Activated naive CD4-positive, alpha-beta T cell treated with anti-CD3 and anti-CD28 coated beads, Interleukin-2, amount 10 ng/mL, durations not matched to agents 7 days and 5 days (primary cell): ENCODE results near the gene TNPO3.
"Not testable (repeated sequence)": the region's sequence is repeated elsewhere in the genome, so short reads cannot be mapped to it uniquely, and the experiment has no call there.

ENCODE experiments used
- CTCF ChIA-PET: fragments of 350-600 bp; sonication (Branson Sonifier 250); formaldehyde crosslinking; loops from one replicate; lab custom pipeline; 2021; ENCODE audit warnings: antibody characterized with exemption; lab: Charles Lee
- DNase-seq: peaks from one replicate; pipeline ENCODE4 v3.0.0-alpha.2; 2020
- H3K27ac Mint-ChIP-seq: one replicate; pipeline ENCODE4 v1.8.0; 2021; ENCODE audit warnings: mild to moderate bottlenecking, moderate library complexity, mixed read lengths
- H3K27me3 Mint-ChIP-seq: one replicate; pipeline ENCODE4 v1.8.0; 2021; ENCODE audit warnings: mild to moderate bottlenecking, mixed read lengths
- H3K36me3 Mint-ChIP-seq: one replicate; pipeline ENCODE4 v1.8.0; 2021; ENCODE audit warnings: mixed read lengths
- H3K4me1 Mint-ChIP-seq: one replicate; pipeline ENCODE4 v1.8.0; 2021; ENCODE audit warnings: mixed read lengths
- H3K4me3 Mint-ChIP-seq: one replicate; pipeline ENCODE4 v1.8.0; 2021; ENCODE audit warnings: mild to moderate bottlenecking, moderate library complexity, mixed read lengths
- H3K9me3 Mint-ChIP-seq: one replicate; pipeline ENCODE4 v1.8.0; 2021; ENCODE audit warnings: mixed read lengths

The TNPO3 gene

DNA sequence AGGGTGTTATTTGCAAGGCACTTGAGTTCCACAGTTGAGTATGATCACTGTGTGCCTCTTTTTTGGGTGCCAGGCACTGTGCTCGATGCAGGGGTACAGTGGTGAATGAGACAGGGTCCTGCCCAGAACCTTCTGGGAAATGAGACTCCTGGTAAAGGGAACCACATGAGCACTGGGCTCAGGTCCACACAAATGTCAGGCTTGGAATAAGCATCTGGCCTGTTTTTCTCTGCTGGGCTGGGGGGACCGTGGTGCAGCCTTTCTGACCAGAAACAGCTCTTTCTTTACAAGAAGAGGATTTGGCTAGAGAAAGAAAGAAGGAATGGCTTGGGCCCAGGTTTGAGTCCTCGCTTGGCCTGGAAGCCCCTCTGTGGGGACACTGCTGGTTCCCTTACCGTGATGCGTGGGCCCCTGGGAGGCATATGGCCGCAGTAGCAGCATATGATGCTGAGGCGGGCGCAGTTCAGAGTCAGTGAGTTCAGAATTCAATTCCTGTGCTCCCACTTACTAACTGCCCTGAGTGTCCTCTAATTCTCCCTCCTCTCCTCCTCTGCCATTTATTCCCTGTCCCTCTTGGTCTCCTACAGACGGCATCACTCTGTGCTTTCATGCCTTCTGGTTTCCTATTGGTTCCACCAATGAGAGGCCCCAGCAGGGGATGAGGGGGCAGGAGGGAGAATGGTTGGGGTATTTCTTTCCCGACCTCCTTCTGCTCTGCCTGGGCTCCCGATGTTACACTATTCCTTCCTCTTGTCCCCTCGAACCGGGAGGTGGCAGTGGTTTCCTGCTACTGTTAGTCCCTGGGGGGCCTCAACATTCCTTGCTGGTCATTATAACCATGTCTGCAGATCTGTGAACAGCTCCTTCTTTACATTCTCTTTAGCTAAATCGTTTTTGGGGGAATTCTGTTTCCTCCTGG lies 134.8 kb downstream of the TNPO3 start:
- CTCF ChIA-PET = no interaction called here
- no peaks in the 10 kb centered on the region for H3K9me3 Mint-ChIP-seq

DNA sequence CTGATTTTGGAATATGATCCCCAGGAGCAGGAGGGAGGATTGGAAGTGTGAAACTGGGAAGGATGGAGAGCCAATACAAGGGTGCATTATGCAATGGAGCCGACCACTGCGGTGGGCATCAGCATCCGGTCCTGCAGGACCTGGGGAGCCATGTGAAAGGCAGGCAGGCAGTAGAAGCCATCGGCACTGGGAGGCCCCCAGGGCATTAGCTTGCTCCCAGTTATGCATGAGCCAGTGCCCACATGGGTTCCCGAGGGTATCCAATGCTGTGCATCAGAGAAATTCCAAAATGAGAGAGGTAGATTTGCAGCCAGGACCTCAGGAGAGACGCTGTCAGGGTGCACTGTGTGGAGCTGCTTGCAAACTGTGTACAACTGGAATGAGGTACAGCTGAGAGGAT lies 135.7 kb downstream of the TNPO3 start:
- H3K27ac Mint-ChIP-seq = no peak overlapping the region
- H3K4me3 Mint-ChIP-seq = no peak overlapping the region
- DNase-seq = no peak
- H3K9me3 Mint-ChIP-seq = no peaks in the 10 kb centered on the region
- CTCF ChIA-PET = no interaction called here
- H3K27me3 Mint-ChIP-seq = peaks cover 89% of the 10 kb centered on the region
- no peaks in the 10 kb centered on the region for H3K36me3 Mint-ChIP-seq
- peaks cover 4% of the 10 kb centered on the region for H3K4me1 Mint-ChIP-seq

More for the DNA sequence above, 134.8 kb downstream of the TNPO3 start:
- no peak overlapping the region for H3K27ac Mint-ChIP-seq
- H3K27me3 Mint-ChIP-seq = peaks cover 83% of the 10 kb centered on the region
- H3K4me3 Mint-ChIP-seq = no peak overlapping the region
- H3K36me3 Mint-ChIP-seq = no peaks in the 10 kb centered on the region
- no peak for DNase-seq
- peaks cover 4% of the 10 kb centered on the region for H3K4me1 Mint-ChIP-seq

DNA sequence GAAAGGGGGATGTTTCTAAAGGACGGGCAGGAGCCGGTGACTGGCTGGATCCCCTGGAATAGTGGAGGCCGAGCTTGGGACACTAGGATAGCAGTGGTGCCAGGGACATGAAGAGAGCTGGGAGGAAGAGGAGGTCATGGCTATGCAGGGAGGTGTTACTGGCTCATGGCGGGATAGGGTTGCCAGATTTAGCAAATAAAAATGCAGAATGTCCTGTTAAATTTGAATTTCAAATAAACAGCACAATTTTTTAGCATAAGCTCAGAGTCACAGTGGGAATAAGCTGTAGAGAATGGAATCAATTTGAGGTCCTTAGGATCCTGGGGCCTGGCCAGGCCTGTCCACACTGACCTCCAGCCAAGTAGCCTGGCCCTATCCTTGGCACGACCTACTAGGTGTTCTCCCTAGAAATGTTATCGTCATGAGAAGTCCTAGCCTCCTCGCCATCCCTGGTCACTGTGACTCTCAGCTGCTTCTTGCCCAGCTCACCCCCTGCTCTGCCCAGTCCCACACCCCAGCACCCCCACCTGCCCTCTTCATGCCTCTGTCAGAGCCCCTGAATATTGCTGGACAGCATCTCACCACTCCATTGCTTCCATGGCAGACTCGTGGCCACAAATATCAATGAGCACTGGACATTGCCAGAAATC lies 136.8 kb downstream of the TNPO3 start:
- Mint-ChIP-seq H3K27ac (no peak overlapping the region), H3K9me3 (no peaks in the 10 kb centered on the region), H3K27me3 (peaks cover 92% of the 10 kb centered on the region), H3K4me3 (no peak overlapping the region), H3K36me3 (no peaks in the 10 kb centered on the region), H3K4me1 (peaks cover 4% of the 10 kb centered on the region)
- CTCF ChIA-PET = no interaction called here
- DNase-seq = no peak

DNA sequence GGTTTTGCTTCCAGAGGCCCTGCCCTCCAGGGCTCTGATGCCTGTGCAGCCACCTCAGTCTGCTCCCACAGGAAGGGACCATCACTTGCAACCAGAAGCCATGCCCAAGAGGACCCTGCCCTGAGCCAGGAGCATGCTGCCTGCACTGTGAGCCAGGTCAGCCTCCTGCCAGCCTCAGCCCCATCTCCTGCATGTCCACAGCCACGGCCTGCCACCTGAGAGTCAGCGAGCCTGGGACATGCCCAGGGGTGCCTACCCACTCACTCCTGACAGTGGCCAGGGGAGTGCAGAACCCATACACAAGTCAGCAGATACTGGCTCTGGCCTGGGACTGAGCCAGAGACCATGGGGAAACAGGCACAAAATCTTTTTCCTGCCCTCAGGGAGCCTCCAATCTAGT lies 137.8 kb downstream of the TNPO3 start:
- CTCF ChIA-PET = interaction anchor here (0.8 kb wide), 1 partner anchor 175 kb away, joined by 3 read pairs; no protein-coding TSS in a partner anchor
- Mint-ChIP-seq H3K36me3 (no peaks in the 10 kb centered on the region), H3K27ac (no peak overlapping the region), H3K9me3 (no peaks in the 10 kb centered on the region), H3K4me1 (peaks cover 4% of the 10 kb centered on the region), H3K4me3 (no peak overlapping the region), H3K27me3 (peaks cover 87% of the 10 kb centered on the region)
- no peak for DNase-seq

DNA sequence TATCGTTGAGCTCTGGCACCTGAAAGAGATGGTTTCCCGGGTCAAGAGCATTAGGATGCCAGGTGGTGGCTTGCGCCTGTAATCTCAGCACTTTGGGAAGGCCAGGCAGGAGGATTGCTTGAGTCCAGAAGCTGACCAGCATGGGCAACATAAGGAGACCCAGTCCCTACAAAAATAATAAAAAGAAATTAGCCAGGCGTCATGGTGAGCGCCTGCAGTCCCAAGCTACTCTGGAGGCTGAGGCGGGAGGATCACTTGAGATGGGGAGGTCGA lies 138.3 kb downstream of the TNPO3 start:
- Mint-ChIP-seq H3K4me1 (peaks cover 4% of the 10 kb centered on the region), H3K27me3 (peaks cover 87% of the 10 kb centered on the region), H3K4me3 (no peak overlapping the region), H3K9me3 (no peaks in the 10 kb centered on the region), H3K36me3 (no peaks in the 10 kb centered on the region), H3K27ac (no peak overlapping the region)
- peak; percentile 8 for DNase-seq
- CTCF ChIA-PET = interaction anchor here (0.8 kb wide), 1 partner anchor 175 kb away, joined by 3 read pairs; no protein-coding TSS in a partner anchor

DNA sequence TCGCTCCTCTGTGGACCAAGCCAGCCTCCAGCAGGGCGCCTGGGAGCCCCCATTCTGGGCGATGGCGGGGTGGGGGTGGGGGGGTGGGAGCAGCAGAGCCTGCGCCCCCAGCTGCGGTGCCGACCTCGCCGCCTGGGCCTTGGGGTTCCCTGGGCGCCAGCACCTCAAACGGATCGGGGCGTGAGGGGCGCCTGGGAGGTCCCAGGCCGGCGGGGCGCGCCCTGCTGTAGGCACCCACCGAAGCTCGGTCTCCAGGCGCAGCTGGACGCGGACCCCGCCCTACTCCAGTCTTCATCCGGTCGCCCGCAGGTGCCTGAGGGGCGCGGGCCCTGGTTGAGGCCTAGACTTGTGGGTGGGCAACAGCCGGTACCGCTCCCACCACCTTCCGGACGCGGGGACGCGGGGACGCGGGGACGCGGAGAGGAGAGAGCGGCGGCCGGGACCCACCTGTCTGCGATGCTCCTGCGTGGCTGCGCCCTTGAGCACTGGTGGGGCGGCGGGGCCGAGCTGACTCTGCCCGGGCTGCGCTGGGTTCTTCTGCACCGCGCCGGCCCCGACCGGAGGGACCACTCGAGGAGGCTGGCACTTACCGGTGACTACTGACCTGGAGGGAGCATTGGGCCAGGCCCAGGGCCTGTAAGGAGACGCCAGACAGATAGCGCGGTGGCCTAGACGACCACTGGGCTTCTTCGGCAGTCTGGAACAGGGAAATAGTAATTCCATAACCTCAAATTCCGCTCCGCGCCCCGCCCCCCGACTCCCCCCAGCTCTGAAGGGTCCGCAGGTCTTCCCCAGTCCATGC lies 138.9 kb downstream of the TNPO3 start:
- Mint-ChIP-seq H3K27ac (no peak overlapping the region), H3K27me3 (peaks cover 89% of the 10 kb centered on the region), H3K9me3 (no peaks in the 10 kb centered on the region), H3K4me3 (no peak overlapping the region), H3K4me1 (peaks cover 4% of the 10 kb centered on the region), H3K36me3 (no peaks in the 10 kb centered on the region)
- CTCF ChIA-PET = interaction anchor here (0.8 kb wide), 1 partner anchor 176 kb away, joined by 3 read pairs; no protein-coding TSS in a partner anchor
- DNase-seq = no peak

DNA sequence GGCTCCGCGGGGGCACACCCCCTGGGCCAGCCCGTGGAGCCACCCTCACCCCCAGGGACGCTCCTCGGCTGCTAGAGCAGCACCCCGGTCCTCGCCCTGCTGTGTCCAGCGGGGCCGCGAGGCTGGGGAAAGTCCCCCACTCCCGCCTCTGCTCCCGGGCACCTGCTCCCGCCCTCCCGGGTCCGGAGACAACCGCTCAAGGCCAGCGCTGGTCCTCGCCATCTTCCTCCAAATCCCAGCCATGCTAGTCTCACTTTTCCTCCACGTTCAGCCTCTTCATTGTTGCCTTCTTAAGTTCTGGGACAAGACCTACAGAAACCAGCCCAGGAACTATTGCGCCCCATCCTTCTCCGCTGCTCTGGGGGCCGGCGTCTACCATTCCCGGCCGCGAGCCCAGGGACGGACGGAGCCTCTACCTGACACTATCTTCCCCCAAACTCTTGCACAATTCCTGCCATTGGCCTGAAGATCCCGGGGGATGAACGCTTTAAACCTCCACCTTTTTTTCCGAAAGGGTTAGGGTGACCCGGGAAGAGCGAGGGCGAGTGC lies 139.6 kb downstream of the TNPO3 start:
- H3K4me1 Mint-ChIP-seq = peaks cover 4% of the 10 kb centered on the region
- H3K27ac Mint-ChIP-seq = no peak overlapping the region
- no peaks in the 10 kb centered on the region for H3K36me3 Mint-ChIP-seq
- CTCF ChIA-PET = interaction anchor here (1.3 kb wide), 1 partner anchor 176 kb away, joined by 4 read pairs; no protein-coding TSS in a partner anchor
- no peaks in the 10 kb centered on the region for H3K9me3 Mint-ChIP-seq
- no peak for DNase-seq
- H3K4me3 Mint-ChIP-seq = peak overlapping the region; percentile 6
- peaks cover 89% of the 10 kb centered on the region for H3K27me3 Mint-ChIP-seq

DNA sequence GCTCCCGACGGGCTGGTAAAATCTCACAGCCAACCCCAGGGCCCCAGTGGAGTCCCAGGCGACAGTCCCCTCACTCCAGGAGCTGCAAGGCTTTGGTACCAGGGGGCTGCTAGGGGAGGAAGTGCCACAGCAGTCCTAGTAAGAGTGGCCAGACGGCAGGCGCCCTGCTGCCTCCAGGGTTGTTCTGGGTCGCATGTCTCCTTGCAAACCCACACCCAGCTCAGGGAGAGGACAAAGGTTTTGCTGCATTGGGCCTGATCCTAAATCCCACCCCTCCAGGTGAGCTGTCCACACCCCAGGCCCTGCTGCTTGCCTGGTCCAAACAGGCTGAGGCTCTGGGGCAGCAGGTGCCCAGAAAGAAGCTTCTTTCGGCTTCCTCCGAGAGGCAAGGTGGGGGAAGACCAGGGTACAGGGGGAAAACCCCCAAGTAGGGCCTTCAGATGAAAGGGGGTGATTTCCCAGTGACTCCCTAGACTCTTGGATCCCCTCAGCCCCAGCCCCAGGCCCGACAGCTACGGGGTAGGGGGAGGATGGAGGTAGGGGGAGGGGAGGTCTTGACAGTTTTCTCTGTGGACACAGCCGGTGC lies 140.3 kb downstream of the TNPO3 start:
- Mint-ChIP-seq H3K27me3 (peaks cover 90% of the 10 kb centered on the region), H3K4me3 (no peak overlapping the region), H3K27ac (no peak overlapping the region), H3K36me3 (no peaks in the 10 kb centered on the region), H3K9me3 (no peaks in the 10 kb centered on the region), H3K4me1 (peaks cover 4% of the 10 kb centered on the region)
- CTCF ChIA-PET = interaction anchor here (0.7 to 1.3 kb wide), 2 partner anchors 29 to 177 kb away, joined by 3 to 4 read pairs; no protein-coding TSS in a partner anchor
- DNase-seq = peak; percentile 16

DNA sequence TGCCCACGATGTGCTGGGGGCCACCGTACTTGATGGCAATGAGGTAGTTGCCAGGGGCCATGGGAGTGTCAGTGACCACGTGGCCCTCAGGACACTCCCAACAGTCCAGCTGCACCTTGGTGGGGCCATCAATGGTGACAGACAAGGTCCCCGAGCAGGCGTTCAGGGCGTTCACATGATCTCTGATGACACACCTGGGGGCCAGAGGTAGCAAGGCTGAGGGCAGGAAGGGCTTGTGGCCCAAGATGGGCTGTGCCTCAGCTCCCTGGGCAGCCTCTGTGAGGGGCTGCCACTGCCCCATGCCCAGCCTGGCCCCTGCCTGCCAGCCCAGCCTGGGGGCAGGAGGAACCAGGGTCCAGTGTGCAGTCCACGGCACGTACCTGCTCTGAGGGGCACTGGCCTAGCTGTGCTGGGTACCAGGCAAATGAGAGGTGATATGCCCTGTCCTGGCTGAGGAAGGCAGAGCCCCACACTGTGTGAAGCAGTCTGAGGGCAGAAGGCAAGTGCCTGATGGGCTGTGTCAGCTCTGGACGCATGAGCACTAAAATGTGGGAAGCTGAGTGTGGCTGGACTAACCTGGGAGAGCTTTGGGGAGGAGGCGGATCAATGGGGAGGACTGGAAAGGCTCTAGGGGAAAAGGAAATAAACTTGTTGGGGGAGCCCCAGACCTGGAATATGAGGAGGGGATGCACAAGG lies 140.9 kb downstream of the TNPO3 start:
- H3K4me3 Mint-ChIP-seq = no peak overlapping the region

DNA sequence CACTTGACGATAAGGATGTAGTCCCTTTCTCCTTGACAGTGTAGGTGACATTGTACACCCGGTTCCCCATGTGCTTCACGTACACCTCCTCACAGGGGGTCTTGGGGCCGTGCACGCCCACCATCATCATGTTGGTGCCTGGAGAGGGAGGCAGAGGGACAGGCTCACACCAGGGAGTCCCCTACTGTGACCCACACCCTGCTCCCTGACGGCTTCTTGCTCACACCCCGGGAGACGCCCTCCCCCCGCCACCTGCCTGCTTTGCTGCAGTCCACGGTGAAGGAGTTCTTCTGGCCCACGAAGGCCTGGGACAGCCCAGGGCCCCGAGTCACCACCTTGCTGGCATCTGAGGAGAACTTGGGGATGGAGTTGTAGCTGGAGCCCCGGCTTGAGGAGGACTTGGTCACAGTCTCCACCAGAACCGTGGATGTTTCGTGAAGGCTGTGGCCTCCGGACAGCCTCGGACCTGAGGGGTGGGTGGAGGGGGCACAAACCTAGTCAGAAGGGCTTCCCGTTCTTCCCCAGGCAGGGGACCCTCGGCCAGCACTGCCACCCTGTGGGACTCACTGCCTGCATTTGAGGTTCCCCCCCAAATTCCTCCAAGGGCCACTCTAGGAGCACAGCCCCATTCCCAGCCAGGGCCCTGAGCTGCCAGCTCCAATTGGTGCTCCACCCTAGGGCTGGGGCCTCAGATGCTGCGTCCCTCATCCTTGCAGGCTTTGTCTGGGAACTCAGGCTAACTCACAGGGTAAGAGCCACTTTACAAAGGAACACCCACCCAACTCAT lies 142.0 kb downstream of the TNPO3 start:
- peak; percentile 7 for DNase-seq
- H3K27ac Mint-ChIP-seq, H3K4me3 Mint-ChIP-seq, CTCF ChIA-PET, H3K36me3 Mint-ChIP-seq, H3K4me1 Mint-ChIP-seq, H3K9me3 Mint-ChIP-seq: not testable (repeated sequence)
- peaks cover 91% of the 10 kb centered on the region for H3K27me3 Mint-ChIP-seq

More for the DNA sequence above, 140.9 kb downstream of the TNPO3 start:
- Mint-ChIP-seq H3K27me3 (peaks cover 91% of the 10 kb centered on the region), H3K4me1 (peaks cover 4% of the 10 kb centered on the region), H3K36me3 (no peaks in the 10 kb centered on the region), H3K27ac (no peak overlapping the region), H3K9me3 (no peaks in the 10 kb centered on the region)
- peak; percentile 17 for DNase-seq
- CTCF ChIA-PET = interaction anchor here (0.7 to 1.3 kb wide), 2 partner anchors 30 to 178 kb away, joined by 3 to 4 read pairs; no protein-coding TSS in a partner anchor

DNA sequence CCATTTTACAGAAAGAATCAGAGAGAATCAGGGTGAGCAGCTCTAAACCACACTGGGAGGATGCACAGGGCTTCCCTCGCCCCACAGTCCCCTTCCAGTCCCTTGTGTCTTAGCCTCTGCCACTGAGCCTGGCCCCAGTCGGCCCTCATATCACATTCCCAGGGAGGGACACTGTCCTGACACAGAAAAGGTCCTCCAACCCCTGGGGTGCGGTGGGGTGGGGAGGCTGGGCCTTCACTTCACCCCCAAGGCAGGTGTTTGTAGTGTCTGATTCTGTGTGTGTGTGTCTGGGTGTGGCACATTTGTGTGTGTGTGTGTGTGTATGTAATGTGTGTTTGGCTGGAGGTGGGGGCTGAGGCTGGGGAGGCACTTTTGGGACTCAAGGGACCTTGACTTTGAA lies 142.6 kb downstream of the TNPO3 start:
- no peaks in the 10 kb centered on the region for H3K36me3 Mint-ChIP-seq
- no peak overlapping the region for H3K4me3 Mint-ChIP-seq

DNA sequence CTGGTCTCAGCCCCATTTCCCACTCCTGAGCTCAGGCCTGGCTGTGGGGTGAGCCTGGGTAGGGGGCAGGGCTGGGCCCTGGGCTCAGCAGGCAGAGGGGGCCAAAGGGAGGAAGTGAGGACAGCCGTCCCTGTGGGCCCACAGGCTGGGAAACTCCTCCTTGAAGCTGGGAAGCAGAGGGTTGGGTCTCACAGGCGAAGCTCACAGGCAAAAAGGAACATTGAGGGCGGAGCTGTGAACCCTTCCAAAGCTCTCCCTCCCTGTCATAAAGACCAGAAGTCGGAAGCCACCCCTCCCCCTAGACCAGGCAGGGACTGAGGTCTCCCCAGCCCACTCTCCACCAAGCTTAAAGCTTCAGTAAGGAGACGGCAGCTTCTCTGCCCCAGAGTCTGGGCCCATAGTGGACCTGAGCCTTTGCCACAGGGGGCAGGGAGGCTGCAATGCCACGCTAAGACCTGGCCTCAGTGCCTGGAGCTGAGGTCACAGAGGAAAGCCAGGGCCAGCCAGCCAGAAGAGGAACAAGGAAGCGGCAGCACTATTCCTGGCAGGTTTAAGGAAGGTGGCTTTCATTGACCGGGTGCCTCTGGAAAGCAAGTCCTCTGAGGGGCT lies 143.4 kb downstream of the TNPO3 start:
- H3K27me3 Mint-ChIP-seq = peaks cover 90% of the 10 kb centered on the region
- CTCF ChIA-PET = interaction anchor here (0.9 to 1.5 kb wide), 2 partner anchors 28 to 152 kb away, joined by 4 to 7 read pairs; no protein-coding TSS in a partner anchor
- peak; percentile 13 for DNase-seq
- no peaks in the 10 kb centered on the region for H3K9me3 Mint-ChIP-seq
- H3K4me1 Mint-ChIP-seq = peaks cover 4% of the 10 kb centered on the region
- no peak overlapping the region for H3K27ac Mint-ChIP-seq
- H3K4me3 Mint-ChIP-seq = no peak overlapping the region
- H3K36me3 Mint-ChIP-seq = no peaks in the 10 kb centered on the region

More for the DNA sequence above, 142.6 kb downstream of the TNPO3 start:
- Mint-ChIP-seq H3K9me3 (no peaks in the 10 kb centered on the region), H3K27ac (no peak overlapping the region), H3K4me1 (peaks cover 4% of the 10 kb centered on the region), H3K27me3 (peaks cover 90% of the 10 kb centered on the region)
- CTCF ChIA-PET = interaction anchor here (0.9 kb wide), 1 partner anchor 152 kb away, joined by 4 read pairs; no protein-coding TSS in a partner anchor
- DNase-seq = peak; percentile 18
